D721Med (cell line): Measurements from ENCODE around the gene NUP205.
A peak's percentile ranks its signal among the peaks of the same experiment; 100 is the strongest.

Experiments used
- DNase-seq: peaks from one replicate; pipeline ENCODE4 v3.0.0; 2011; ENCODE audit warnings: low spot score; ENCODE audit not compliant: insufficient read length
- FAIRE-seq: peaks from 2 replicates; lab custom pipeline; 2011; peaks lifted over from hg19 to GRCh38; lab: Jason Lieb, UNC
- TF ChIP-seq, protein P1 (sequence below): IDR thresholded peaks from 2 replicates; pipeline ENCODE4 v1.5.1; 2012; ENCODE audit warnings: mild to moderate bottlenecking, control low read depth; ENCODE audit not compliant: insufficient read depth; ENCODE audit errors: missing control alignments

Gene NUP205

DNA sequence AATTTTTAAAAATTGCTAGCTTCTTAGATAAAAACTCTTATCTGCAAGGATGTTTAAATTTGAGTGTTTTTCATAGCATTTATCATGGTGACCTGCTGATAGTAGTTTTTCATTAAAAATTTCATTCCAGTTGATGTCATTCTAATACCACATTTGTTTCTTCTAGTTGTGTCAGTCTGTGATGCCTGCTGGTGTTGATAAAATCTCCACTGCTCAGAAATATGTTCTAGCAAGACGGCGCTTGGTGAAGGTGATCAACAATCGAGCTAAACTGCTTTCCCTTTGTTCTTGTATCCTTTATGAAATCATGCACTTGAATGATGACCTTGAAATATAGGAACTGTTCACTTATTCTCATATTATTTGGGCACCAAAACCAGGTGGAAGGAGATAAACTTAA is 87.0 kb downstream of the NUP205 start:
- FAIRE-seq (no peak), DNase-seq (no peak)
- TF ChIP-seq, protein P1, sequence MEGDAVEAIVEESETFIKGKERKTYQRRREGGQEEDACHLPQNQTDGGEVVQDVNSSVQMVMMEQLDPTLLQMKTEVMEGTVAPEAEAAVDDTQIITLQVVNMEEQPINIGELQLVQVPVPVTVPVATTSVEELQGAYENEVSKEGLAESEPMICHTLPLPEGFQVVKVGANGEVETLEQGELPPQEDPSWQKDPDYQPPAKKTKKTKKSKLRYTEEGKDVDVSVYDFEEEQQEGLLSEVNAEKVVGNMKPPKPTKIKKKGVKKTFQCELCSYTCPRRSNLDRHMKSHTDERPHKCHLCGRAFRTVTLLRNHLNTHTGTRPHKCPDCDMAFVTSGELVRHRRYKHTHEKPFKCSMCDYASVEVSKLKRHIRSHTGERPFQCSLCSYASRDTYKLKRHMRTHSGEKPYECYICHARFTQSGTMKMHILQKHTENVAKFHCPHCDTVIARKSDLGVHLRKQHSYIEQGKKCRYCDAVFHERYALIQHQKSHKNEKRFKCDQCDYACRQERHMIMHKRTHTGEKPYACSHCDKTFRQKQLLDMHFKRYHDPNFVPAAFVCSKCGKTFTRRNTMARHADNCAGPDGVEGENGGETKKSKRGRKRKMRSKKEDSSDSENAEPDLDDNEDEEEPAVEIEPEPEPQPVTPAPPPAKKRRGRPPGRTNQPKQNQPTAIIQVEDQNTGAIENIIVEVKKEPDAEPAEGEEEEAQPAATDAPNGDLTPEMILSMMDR = no peak

DNA sequence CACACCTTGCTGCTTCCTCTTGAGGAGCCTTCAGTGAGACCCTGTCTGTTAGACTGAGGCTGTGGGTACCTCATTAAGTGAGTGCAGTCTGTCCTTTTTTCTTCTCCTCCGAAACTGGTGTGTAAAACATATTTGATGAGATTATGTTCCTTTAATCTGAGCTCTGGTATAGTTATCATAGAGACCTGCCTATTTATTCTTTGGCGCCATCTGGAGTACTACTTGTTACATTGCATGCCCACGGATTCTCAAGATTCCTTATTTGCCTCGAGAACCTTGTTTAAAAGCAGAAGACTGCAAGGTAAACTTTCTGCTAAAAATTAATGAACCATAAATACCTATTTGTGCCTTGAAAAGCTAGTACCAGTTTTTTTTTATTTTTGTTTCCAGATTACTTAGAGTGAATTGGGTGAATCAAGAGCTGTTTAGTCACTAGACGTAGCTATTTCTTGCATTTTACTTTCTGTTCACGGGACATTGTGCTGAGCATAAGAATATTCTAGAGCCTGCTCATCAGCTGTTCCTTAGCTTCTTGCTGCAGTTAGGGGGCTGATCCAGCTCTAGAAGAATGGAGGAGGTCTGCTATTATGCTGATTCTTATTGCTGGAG is 87.7 kb downstream of the NUP205 start:
- DNase-seq = no peak
- peak; percentile 85 for FAIRE-seq
- TF ChIP-seq, protein P1 = peak; percentile 81

DNA sequence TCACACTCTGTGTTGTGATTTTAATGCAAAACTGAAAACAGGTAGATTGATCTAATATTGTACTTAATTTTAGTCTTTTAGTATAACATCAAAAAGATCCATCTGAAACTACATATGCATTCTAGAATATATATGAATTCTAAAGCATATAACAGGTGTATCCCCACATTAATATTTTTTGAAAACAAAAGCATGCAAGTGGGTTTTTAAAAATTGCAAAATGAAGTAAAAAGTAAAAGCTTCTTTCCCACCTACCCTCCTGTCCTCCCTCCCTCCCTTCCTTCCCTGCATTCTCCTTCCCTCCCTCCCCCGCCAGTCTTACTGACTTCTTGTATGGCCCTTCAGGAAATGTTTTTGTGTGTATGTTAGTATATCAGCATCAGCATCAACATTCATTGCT is 90.0 kb downstream of the NUP205 start:
- no peak for FAIRE-seq

DNA sequence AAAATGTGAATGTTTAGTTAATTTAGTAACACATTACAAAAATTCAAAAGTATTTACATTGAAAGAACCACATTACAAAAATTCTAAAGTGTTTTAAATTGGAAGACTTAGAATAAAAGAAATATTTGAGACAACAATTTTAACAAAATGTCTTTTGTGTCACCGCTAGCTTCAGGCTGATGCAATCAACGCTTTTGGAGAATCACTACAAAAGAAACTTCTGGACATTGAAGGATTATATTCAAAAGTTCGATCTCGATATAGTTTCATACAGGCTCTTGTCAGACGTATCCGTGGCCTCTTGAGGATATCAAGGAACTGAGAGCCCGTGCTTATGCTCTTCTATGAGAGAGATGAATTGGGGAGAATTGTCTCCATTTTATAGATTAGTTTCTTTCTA is 90.5 kb downstream of the NUP205 start:
- FAIRE-seq = no peak
- TF ChIP-seq, protein P1 = no peak
- no peak for DNase-seq

More for the DNA sequence above, 90.0 kb downstream of the NUP205 start:
- no peak for DNase-seq
- TF ChIP-seq, protein P1 = no peak

DNA sequence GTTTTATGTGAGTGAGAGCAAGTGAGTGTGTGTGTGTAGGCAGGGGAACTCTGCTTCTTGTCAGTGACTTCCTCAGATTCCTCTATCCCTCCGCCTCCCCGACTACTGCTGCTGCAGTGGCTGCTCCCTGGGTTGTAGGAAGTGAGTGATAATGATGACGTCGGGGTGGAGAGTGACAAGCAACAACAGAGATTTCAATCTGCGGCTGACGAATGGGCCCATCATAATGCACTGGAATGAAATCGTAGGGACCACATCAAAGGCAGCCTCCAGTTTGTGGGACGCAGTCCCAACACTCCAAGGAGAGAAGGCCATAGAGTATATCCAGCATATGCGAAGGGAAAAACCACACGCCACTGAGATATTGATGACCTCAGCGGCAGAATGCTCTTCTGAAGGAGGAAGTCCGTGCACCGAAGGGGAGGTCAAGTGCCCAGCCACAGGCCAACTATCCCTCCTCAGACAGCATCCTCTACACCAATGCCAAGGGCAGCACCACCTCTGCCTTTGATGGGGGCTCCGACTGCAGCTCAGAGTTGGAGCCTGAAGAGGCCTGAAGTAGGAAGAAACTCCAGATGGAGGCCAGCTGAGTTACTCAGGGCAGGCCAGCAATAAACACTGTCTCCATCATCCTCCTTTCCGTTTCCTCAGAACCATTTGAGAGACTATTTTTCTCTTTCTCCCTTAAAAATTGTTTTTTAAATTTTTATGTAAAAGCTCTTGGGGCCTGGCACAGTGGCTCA is 93.3 kb downstream of the NUP205 start:
- TF ChIP-seq, protein P1 = no peak
- FAIRE-seq = no peak
- DNase-seq = no peak

DNA sequence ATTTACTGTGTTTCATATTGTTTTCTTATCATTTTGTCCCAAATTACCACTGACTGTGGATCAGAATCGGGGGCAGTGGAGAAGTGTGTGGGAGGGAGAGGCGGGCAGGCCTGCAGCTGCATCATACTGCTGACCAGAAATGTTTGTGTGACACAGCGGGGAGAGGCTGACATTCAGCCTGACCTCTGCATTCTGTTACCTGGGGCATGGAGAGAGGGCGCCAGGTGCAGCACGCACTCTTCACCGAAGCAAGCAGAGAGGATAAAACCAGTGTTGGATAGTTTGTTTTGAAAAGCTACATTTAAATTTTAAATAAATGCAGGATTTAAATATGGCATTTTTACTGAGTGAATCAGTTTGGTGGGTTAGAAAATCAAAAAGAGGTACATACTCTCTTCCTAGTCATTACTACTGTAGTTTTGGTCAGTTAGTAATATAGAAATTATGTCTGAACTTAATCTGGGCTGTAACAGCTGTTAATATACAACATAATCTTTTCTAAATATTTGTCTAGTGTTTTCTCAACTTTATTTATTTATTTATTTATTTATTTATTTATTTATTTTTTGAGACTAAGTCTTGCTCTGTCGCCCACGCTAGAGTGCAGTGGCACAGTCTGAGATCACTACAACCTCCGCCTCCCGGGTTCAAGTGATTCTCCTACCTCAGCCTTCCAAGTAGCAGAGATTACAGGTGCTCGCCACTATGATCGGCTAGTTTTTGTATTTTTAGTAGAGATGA is 95.8 kb downstream of the NUP205 start:
- FAIRE-seq = no peak
- no peak for DNase-seq
- TF ChIP-seq, protein P1 = no peak

DNA sequence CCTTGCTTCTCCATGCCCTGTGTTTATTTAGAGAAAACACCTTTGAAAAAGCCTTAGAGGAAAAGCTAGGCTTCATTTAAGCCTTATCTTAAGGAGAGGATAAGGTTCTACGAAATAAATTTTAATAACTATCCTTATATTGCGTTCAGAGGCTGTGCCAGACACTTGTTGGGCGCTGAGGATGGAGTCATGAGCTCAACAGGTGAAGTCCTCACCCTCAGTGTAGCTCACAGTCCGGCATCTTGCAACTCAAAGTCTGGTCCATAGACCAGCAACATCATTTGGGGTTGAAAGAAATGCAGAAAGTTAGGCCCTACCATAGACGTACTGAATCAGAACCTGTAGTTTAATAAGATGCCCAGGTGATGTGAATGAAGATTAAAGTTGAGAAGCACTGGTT is 100.8 kb downstream of the NUP205 start:
- FAIRE-seq = no peak
- TF ChIP-seq, protein P1 = no peak
- DNase-seq = no peak
